Measurements from ENCODE around the gene CAMK2N1. TPM values are rescaled to one million over a fixed set of nuclear protein-coding genes. Genes with fewer than 3 reads are reported as not detected.

The CAMK2N1 gene
- total and polyA plus RNA-seq, 2 of the 13 experiments (the other 11 are each of a cell fraction or from before 2014, with no cell fraction given), result 38.0 to 38.6 TPM

DNA sequence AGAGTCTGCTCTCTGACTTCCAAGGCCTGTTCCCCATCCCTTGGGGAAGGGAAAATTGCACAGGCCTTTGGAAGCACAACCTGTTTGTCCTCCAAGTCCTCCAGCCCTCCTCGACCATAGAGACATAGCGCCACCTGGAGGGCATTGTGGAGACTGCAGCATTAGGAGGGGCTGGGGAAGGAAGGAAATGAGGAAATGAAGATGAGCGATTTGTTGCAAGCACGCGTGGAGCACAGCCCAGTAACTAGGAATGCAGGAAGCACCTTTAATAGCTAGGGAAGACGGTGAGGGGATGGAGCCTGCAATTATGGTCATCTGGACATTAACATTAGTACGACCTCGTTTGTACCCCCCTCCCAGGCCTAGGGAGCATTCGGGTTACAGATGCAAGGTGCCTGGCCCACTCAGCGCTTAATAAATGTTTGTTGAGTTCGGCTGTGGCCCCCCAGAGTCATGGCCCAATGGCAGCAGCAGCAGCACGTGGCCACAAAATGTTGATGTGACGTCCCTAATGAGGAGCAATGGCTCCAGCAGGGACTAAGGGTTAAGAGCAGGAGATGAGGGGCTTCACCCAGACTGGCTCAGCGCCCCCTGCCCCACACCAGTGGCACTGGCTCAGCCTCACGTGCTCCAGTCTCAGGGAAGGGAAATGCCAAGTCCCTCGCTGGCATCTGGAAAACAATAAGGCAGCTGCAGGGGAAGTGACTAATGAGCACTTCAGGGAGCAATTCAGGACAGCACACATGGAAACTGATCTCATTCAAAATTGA, 8.0 kb upstream of the CAMK2N1 start (continued):
- TF ChIP-seq, protein P1, sequence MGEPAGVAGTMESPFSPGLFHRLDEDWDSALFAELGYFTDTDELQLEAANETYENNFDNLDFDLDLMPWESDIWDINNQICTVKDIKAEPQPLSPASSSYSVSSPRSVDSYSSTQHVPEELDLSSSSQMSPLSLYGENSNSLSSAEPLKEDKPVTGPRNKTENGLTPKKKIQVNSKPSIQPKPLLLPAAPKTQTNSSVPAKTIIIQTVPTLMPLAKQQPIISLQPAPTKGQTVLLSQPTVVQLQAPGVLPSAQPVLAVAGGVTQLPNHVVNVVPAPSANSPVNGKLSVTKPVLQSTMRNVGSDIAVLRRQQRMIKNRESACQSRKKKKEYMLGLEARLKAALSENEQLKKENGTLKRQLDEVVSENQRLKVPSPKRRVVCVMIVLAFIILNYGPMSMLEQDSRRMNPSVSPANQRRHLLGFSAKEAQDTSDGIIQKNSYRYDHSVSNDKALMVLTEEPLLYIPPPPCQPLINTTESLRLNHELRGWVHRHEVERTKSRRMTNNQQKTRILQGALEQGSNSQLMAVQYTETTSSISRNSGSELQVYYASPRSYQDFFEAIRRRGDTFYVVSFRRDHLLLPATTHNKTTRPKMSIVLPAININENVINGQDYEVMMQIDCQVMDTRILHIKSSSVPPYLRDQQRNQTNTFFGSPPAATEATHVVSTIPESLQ (CRISPR knock-in tag; conservative IDR thresholded peaks at IDR 0.05), result no peak
- TF ChIP-seq CENPX (CRISPR knock-in tag; IDR thresholded peaks at IDR 0.05) (no peak), MTA1 (CRISPR knock-in tag; IDR thresholded peaks at IDR 0.05; ENCODE audit: borderline replicate concordance) (no peak), FOSL2 (CRISPR knock-in tag; IDR thresholded peaks at IDR 0.05) (peak; percentile 30; the same call in 1 of the 2 replicates), ZNF720 (CRISPR knock-in tag; IDR thresholded peaks at IDR 0.05) (no peak), PHF8 (CRISPR knock-in tag; IDR thresholded peaks at IDR 0.05) (no peak), MYNN (CRISPR knock-in tag; IDR thresholded peaks at IDR 0.05; ENCODE audit: low read depth) (no peak), THAP11 (CRISPR knock-in tag; IDR thresholded peaks at IDR 0.05) (0 out of 2 replicates have a peak, but pooled peaks have one; percentile 31), ATF1 (CRISPR knock-in tag; IDR thresholded peaks at IDR 0.05) (no peak), PAX8 (CRISPR knock-in tag; IDR thresholded peaks at IDR 0.05; ENCODE audit: borderline replicate concordance) (0 out of 2 replicates have a peak, but pooled peaks have one; percentile 22), ZNF343 (CRISPR knock-in tag; IDR thresholded peaks at IDR 0.05) (0 out of 2 replicates have a peak, but pooled peaks have one; percentile 19), MED13 (CRISPR knock-in tag; IDR thresholded peaks at IDR 0.05) (no peak)
- TF ChIP-seq, protein P2, sequence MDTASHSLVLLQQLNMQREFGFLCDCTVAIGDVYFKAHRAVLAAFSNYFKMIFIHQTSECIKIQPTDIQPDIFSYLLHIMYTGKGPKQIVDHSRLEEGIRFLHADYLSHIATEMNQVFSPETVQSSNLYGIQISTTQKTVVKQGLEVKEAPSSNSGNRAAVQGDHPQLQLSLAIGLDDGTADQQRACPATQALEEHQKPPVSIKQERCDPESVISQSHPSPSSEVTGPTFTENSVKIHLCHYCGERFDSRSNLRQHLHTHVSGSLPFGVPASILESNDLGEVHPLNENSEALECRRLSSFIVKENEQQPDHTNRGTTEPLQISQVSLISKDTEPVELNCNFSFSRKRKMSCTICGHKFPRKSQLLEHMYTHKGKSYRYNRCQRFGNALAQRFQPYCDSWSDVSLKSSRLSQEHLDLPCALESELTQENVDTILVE (CRISPR knock-in tag; IDR thresholded peaks at IDR 0.05), result 0 out of 2 replicates have a peak, but pooled peaks have one; percentile 56
- TF ChIP-seq, protein P3, sequence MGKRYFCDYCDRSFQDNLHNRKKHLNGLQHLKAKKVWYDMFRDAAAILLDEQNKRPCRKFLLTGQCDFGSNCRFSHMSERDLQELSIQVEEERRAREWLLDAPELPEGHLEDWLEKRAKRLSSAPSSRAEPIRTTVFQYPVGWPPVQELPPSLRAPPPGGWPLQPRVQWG (CRISPR knock-in tag; IDR thresholded peaks at IDR 0.05; ENCODE audit: borderline replicate concordance, low read depth), result no peak
- TF ChIP-seq, protein P4, sequence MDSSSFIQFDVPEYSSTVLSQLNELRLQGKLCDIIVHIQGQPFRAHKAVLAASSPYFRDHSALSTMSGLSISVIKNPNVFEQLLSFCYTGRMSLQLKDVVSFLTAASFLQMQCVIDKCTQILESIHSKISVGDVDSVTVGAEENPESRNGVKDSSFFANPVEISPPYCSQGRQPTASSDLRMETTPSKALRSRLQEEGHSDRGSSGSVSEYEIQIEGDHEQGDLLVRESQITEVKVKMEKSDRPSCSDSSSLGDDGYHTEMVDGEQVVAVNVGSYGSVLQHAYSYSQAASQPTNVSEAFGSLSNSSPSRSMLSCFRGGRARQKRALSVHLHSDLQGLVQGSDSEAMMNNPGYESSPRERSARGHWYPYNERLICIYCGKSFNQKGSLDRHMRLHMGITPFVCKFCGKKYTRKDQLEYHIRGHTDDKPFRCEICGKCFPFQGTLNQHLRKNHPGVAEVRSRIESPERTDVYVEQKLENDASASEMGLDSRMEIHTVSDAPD (CRISPR knock-in tag; IDR thresholded peaks at IDR 0.05), result no peak
- TF ChIP-seq, protein P5, sequence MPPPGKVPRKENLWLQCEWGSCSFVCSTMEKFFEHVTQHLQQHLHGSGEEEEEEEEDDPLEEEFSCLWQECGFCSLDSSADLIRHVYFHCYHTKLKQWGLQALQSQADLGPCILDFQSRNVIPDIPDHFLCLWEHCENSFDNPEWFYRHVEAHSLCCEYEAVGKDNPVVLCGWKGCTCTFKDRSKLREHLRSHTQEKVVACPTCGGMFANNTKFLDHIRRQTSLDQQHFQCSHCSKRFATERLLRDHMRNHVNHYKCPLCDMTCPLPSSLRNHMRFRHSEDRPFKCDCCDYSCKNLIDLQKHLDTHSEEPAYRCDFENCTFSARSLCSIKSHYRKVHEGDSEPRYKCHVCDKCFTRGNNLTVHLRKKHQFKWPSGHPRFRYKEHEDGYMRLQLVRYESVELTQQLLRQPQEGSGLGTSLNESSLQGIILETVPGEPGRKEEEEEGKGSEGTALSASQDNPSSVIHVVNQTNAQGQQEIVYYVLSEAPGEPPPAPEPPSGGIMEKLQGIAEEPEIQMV (CRISPR knock-in tag; IDR thresholded peaks at IDR 0.05; ENCODE audit: low read depth), result peak; percentile 37; the same call in 1 of the 2 replicates
- TF ChIP-seq, protein P6, sequence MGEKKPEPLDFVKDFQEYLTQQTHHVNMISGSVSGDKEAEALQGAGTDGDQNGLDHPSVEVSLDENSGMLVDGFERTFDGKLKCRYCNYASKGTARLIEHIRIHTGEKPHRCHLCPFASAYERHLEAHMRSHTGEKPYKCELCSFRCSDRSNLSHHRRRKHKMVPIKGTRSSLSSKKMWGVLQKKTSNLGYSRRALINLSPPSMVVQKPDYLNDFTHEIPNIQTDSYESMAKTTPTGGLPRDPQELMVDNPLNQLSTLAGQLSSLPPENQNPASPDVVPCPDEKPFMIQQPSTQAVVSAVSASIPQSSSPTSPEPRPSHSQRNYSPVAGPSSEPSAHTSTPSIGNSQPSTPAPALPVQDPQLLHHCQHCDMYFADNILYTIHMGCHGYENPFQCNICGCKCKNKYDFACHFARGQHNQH (CRISPR knock-in tag; IDR thresholded peaks at IDR 0.05), result no peak
